Measurements from ENCODE around the gene SREK1.

GRCh38 chr5:66151030-66151429 lies 6.9 kb downstream of the SREK1 start:
- TF ChIP-seq, protein P1, sequence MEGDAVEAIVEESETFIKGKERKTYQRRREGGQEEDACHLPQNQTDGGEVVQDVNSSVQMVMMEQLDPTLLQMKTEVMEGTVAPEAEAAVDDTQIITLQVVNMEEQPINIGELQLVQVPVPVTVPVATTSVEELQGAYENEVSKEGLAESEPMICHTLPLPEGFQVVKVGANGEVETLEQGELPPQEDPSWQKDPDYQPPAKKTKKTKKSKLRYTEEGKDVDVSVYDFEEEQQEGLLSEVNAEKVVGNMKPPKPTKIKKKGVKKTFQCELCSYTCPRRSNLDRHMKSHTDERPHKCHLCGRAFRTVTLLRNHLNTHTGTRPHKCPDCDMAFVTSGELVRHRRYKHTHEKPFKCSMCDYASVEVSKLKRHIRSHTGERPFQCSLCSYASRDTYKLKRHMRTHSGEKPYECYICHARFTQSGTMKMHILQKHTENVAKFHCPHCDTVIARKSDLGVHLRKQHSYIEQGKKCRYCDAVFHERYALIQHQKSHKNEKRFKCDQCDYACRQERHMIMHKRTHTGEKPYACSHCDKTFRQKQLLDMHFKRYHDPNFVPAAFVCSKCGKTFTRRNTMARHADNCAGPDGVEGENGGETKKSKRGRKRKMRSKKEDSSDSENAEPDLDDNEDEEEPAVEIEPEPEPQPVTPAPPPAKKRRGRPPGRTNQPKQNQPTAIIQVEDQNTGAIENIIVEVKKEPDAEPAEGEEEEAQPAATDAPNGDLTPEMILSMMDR (IDR thresholded peaks at IDR 0.05) = no peak
- TF ChIP-seq ZFX (IDR thresholded peaks at IDR 0.05; ENCODE audit: borderline replicate concordance) = no peak

Measured in 22Rv1 (cell line).